Right lobe of liver (tissue), 4 donors: ENCODE results near the gene TP53RK.

ENCODE experiments used
- CTCF ChIP-seq, 4 donors: fragments of 200-600 bp in 3 of 4; fragments of 450-650 bp in 1 of 4; IDR thresholded peaks; one replicate each; pipeline versions ENCODE4 v1.5.1 to v1.8.0; 2016 to 2022; ENCODE audit warnings: antibody characterized with exemption in 4 of 4, mild to moderate bottlenecking in 2 of 4
- POLR2A ChIP-seq: fragments of 450-650 bp; IDR thresholded peaks from one replicate; pipeline ENCODE4 v1.6.1; 2017; ENCODE audit warnings: antibody characterized with exemption, mild to moderate bottlenecking
- donor health status: DM: no; HTN: no; CAD: no.
- donor health status: DM: no; HTN: no; CAD: no.
- donor health status: DM: no; HTN: yes; CAD: no.

- no peak for TF ChIP-seq CTCF (IDR thresholded peaks at IDR 0.05)
- TF ChIP-seq POLR2A, result no peak
Measured at GRCh38 chr20:46677608-46678007, 11.6 kb downstream of the TP53RK start.
